Neural cell (in vitro differentiated cells): ENCODE measurements around the gene TYRO3. TPM values are rescaled to one million over a fixed set of nuclear protein-coding genes. Genes with fewer than 3 reads are reported as not detected.

Source experiments
- H2AFZ ChIP-seq: fragments of 200-600, 300-800 bp; sonication (generic), shearing (Covaris generic); 2 replicates; pipeline ENCODE4 v1.6.0; 2014; ENCODE audit warnings: low read depth, mild to moderate bottlenecking, antibody characterized with exemption, low read length, moderate library complexity
- H3F3A ChIP-seq: fragments of 200-600 bp; shearing (Covaris generic); 2 replicates; pipeline ENCODE4 v1.6.1; 2016; ENCODE audit warnings: mild to moderate bottlenecking, moderate library complexity, mixed read lengths, antibody characterized with exemption, low read length; ENCODE audit not compliant: insufficient read depth, poor library complexity, severe bottlenecking
- H3K27ac ChIP-seq: fragments of 200-600, 300-800 bp; sonication (generic), shearing (Covaris generic); 2 replicates; pipeline ENCODE4 v1.5.1; 2014; ENCODE audit warnings: mild to moderate bottlenecking, low read length, moderate library complexity
- H3K27me3 ChIP-seq: fragments of 300-800, 200-600 bp; sonication (generic), shearing (Covaris generic); 2 replicates; pipeline ENCODE4 v1.6.0; 2014; ENCODE audit warnings: mild to moderate bottlenecking, low read depth, low read length, moderate library complexity; ENCODE audit not compliant: insufficient read depth
- H3K36me3 ChIP-seq: fragments of 300-800, 200-600 bp; sonication (generic), shearing (Covaris generic); 2 replicates; pipeline ENCODE4 v1.5.1; 2014; ENCODE audit warnings: mild to moderate bottlenecking, antibody characterized with exemption, low read length, moderate library complexity; ENCODE audit not compliant: insufficient read depth
- H3K4me2 ChIP-seq: fragments of 300-800, 200-600 bp; sonication (generic), shearing (Covaris generic); 2 replicates; pipeline ENCODE4 v1.6.0; 2014; ENCODE audit warnings: mild to moderate bottlenecking, low read length
- H3K4me3 ChIP-seq: fragments of 300-800, 200-600 bp; sonication (generic), shearing (Covaris generic); 2 replicates; pipeline ENCODE4 v1.5.1; 2014; ENCODE audit warnings: mild to moderate bottlenecking, low read length, moderate library complexity
- H3K79me2 ChIP-seq: fragments of 200-600 bp; shearing (Covaris generic); replicated peaks from 2 replicates; pipeline ENCODE4 v1.6.0; 2014; ENCODE audit warnings: mild to moderate bottlenecking, low read length, moderate library complexity; ENCODE audit not compliant: insufficient read depth
- H3K9ac ChIP-seq: fragments of 300-800, 200-600 bp; sonication (generic), shearing (Covaris generic); 2 replicates; pipeline ENCODE4 v1.6.1; 2016; ENCODE audit warnings: mild to moderate bottlenecking, low read length, mixed read lengths
- H3K9me2 ChIP-seq: fragments of 200-600 bp; shearing (Covaris generic); 2 replicates; pipeline ENCODE4 v1.6.1; 2016; ENCODE audit warnings: mild to moderate bottlenecking, low read length, mixed read lengths; ENCODE audit not compliant: insufficient read depth
- H3K9me3 ChIP-seq: fragments of 200-600, 300-800 bp; sonication (generic), shearing (Covaris generic); 2 replicates; pipeline ENCODE4 v1.6.1; 2016; ENCODE audit warnings: mild to moderate bottlenecking, mixed run types, low read length, moderate library complexity, mixed read lengths
- H4K20me1 ChIP-seq: fragments of 200-600 bp; shearing (Covaris generic); 2 replicates; pipeline ENCODE4 v1.6.1; 2016; ENCODE audit warnings: mild to moderate bottlenecking, mixed run types; ENCODE audit not compliant: insufficient read depth
- EZH2 ChIP-seq: fragments of 200-600, 300-800 bp; shearing (Covaris generic), sonication (generic); IDR thresholded peaks from 2 replicates; pipeline ENCODE4 v1.6.1; 2014; ENCODE audit warnings: antibody characterized with exemption, low read length, borderline replicate concordance, mild to moderate bottlenecking; ENCODE audit not compliant: insufficient read depth, poor library complexity, severe bottlenecking
- MXI1 ChIP-seq: fragments of 450-650 bp; conservative IDR thresholded peaks from 2 replicates; pipeline ENCODE4 v1.6.1; 2014; ENCODE audit warnings: antibody characterized with exemption, mild to moderate bottlenecking; ENCODE audit not compliant: poor library complexity, severe bottlenecking
- POLR2AphosphoS5 ChIP-seq: IDR thresholded peaks from 2 replicates; pipeline ENCODE4 v1.6.1; 2012
- RAD21 ChIP-seq: fragments of 450-650 bp; conservative IDR thresholded peaks from 2 replicates; pipeline ENCODE4 v1.6.1; 2014; ENCODE audit warnings: antibody characterized with exemption, mild to moderate bottlenecking, moderate library complexity
- SMC3 ChIP-seq: fragments of 450-650 bp; conservative IDR thresholded peaks from 2 replicates; pipeline ENCODE4 v1.6.1; 2014; ENCODE audit warnings: antibody characterized with exemption, mild to moderate bottlenecking, moderate library complexity; ENCODE audit not compliant: poor library complexity
- TAF1 ChIP-seq: IDR thresholded peaks from 2 replicates; pipeline ENCODE4 v1.6.1; 2012; ENCODE audit warnings: low read depth
- polyA plus RNA-seq: library from polyadenylated mRNA; depleted of rRNA; stranded (reverse); fragments of >200 nt; gene quantifications from 2 replicates; pipeline ENCODE4 v1.2.3, GENCODE V29; 2014
- TF ChIP-seq, protein P1 (sequence below): fragments of 450-650 bp; IDR thresholded peaks from 2 replicates; pipeline ENCODE4 v1.5.1; 2014; ENCODE audit warnings: antibody characterized with exemption, mild to moderate bottlenecking, moderate library complexity; ENCODE audit not compliant: poor library complexity, severe bottlenecking
- TF ChIP-seq, protein P2 (sequence below): IDR thresholded peaks from 2 replicates; pipeline ENCODE4 v1.6.1; 2012; ENCODE audit warnings: borderline replicate concordance

TYRO3 gene
- polyA plus RNA-seq, 1 donor from 2014 or later = 12.1 TPM

DNA sequence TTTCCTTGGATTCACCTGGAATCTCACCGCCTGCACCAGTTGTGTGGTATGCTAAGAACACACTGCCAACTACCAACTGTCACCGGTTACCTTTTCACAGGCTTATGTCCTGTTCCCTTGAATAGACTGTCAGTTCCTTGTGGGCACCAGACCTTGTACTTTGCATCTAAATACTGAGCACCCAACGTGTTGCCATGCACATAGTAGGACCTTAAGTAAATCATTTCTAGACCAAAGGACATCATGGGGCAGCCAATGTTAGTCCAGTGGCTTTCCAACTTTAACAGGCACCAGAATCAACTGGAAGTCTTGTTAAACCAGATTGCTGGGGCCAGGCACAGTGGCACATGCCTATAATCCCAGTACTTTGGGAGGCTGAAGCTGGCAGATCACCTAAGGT, 13.8 kb upstream of the TYRO3 start:
- Histone ChIP-seq H3K27me3 (no peaks in the 10 kb centered on the region), H3K79me2 (peaks cover 5% of the 10 kb centered on the region), H3K4me2 (no peak overlapping the region), H3K27ac (no peak overlapping the region), H4K20me1 (no peaks in the 10 kb centered on the region), H2AFZ (no peak overlapping the region), H3K9me2 (no peaks in the 10 kb centered on the region), H3K4me3 (no peak overlapping the region), H3K9ac (no peak overlapping the region), H3F3A (no peaks in the 10 kb centered on the region), H3K36me3 (no peaks in the 10 kb centered on the region), H3K9me3 (no peaks in the 10 kb centered on the region)
- TF ChIP-seq, protein P1, sequence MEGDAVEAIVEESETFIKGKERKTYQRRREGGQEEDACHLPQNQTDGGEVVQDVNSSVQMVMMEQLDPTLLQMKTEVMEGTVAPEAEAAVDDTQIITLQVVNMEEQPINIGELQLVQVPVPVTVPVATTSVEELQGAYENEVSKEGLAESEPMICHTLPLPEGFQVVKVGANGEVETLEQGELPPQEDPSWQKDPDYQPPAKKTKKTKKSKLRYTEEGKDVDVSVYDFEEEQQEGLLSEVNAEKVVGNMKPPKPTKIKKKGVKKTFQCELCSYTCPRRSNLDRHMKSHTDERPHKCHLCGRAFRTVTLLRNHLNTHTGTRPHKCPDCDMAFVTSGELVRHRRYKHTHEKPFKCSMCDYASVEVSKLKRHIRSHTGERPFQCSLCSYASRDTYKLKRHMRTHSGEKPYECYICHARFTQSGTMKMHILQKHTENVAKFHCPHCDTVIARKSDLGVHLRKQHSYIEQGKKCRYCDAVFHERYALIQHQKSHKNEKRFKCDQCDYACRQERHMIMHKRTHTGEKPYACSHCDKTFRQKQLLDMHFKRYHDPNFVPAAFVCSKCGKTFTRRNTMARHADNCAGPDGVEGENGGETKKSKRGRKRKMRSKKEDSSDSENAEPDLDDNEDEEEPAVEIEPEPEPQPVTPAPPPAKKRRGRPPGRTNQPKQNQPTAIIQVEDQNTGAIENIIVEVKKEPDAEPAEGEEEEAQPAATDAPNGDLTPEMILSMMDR = no peak

DNA sequence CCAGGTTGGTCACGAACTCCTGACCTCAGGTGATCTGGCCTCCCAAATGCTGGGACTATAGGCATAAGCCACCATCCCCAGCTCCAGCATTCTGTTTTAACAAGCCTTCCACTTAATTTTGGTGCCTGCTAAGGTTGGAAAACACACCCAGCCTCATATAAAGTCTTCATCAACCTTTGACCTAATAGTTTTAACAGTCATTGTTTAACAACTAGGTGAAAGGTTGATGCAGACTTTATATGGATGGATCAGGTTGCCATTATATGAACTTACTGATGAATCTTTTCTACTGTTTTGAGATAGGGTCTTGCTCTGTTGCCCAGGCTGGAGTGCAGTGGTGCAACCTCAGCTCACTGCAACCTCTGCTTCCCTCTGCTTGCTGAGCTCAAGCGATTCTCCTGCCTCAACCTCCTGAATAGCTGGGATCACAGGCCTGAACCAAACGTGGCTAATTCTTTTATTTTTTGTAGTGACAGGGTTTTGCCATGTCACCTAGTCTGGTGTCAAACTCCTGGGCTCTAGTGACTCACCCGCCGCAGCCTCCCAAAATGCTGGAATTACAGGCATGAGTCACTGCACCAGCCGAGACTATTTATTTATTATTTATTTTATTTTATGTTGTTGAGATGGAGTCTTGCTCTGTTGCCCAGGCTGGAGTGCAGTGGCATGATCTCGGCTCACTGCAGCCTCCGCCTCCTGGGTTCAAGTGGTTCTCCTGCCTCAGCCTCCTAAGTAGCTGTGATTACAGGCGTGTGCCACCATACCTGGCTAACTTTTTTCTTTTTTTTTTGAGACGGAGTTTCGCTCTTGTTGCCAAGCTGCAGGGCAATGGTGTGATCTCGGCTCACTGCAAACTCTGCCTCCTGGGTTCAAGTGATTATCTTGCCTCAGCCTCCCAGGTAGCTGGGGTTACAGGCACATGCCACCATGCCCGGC, 11.9 kb upstream of the TYRO3 start:
- no peaks in the 10 kb centered on the region for H3K9me2 ChIP-seq
- peaks cover 5% of the 10 kb centered on the region for H3K79me2 ChIP-seq
- no peaks in the 10 kb centered on the region for H3K27me3 ChIP-seq
- no peak overlapping the region for H3K4me3 ChIP-seq
- H3K9me3 ChIP-seq = no peaks in the 10 kb centered on the region
- no peaks in the 10 kb centered on the region for H3F3A ChIP-seq
- H4K20me1 ChIP-seq = no peaks in the 10 kb centered on the region
- H2AFZ ChIP-seq = no peak overlapping the region
- H3K27ac ChIP-seq = no peak overlapping the region
- no peak overlapping the region for H3K4me2 ChIP-seq
- no peaks in the 10 kb centered on the region for H3K36me3 ChIP-seq
- TF ChIP-seq, protein P2, sequence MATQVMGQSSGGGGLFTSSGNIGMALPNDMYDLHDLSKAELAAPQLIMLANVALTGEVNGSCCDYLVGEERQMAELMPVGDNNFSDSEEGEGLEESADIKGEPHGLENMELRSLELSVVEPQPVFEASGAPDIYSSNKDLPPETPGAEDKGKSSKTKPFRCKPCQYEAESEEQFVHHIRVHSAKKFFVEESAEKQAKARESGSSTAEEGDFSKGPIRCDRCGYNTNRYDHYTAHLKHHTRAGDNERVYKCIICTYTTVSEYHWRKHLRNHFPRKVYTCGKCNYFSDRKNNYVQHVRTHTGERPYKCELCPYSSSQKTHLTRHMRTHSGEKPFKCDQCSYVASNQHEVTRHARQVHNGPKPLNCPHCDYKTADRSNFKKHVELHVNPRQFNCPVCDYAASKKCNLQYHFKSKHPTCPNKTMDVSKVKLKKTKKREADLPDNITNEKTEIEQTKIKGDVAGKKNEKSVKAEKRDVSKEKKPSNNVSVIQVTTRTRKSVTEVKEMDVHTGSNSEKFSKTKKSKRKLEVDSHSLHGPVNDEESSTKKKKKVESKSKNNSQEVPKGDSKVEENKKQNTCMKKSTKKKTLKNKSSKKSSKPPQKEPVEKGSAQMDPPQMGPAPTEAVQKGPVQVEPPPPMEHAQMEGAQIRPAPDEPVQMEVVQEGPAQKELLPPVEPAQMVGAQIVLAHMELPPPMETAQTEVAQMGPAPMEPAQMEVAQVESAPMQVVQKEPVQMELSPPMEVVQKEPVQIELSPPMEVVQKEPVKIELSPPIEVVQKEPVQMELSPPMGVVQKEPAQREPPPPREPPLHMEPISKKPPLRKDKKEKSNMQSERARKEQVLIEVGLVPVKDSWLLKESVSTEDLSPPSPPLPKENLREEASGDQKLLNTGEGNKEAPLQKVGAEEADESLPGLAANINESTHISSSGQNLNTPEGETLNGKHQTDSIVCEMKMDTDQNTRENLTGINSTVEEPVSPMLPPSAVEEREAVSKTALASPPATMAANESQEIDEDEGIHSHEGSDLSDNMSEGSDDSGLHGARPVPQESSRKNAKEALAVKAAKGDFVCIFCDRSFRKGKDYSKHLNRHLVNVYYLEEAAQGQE = no peak
- no peak for TF ChIP-seq MXI1
- no peak for TF ChIP-seq TAF1
- TF ChIP-seq SMC3 = no peak
- H3K9ac ChIP-seq = no peak overlapping the region

DNA sequence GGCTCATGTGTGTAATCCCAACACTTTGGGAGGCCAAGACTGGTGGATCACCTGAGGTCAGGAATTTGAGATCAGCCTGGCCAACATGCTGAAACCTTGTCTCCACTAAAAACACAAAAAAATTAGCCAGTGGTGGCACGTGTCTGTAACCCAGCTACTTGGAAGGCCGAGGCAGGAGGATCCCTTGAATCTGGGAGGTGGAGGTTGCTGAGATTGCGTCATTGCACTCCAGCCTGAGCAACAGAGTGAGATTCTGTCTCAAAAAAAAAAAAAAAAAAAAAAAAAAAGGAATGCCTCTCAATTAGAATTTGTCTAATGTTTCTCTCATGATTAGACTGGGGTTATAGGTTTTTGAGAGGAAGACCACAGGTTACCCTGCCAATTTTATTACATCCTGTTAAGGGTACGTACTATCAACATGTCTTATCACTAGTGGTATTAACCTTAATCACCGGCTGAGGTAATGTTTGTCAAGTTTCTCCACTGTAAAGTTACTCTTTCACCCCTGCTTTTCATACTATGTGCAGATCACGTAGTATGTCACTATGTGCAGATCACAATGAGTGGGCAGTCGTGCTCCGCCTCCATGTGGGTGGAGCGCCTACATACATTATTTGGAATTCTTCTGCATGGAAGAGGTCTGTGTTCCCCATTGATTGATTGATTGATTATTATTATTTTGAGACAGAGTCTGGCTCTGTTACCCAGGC, 8.8 kb upstream of the TYRO3 start:
- Histone ChIP-seq H3K79me2 (no peaks in the 10 kb centered on the region), H3F3A (no peaks in the 10 kb centered on the region), H3K9me3 (no peaks in the 10 kb centered on the region), H2AFZ (no peak overlapping the region), H3K36me3 (no peaks in the 10 kb centered on the region), H3K9ac (no peak overlapping the region), H3K27me3 (no peaks in the 10 kb centered on the region), H3K4me3 (no peak overlapping the region), H3K9me2 (no peaks in the 10 kb centered on the region), H3K4me2 (no peak overlapping the region), H4K20me1 (no peaks in the 10 kb centered on the region), H3K27ac (no peak overlapping the region)
- TF ChIP-seq MXI1 = no peak
- TF ChIP-seq, protein P1 = no peak
- TF ChIP-seq POLR2AphosphoS5 = no peak
- TF ChIP-seq TAF1 = no peak
- no peak for TF ChIP-seq EZH2
- TF ChIP-seq, protein P2 = no peak
- no peak for TF ChIP-seq RAD21
